CD4-positive, alpha-beta T cell treated with Interleukin-12 subunit alpha and Interleukin-12 subunit beta, for 1 hour (primary cell): ENCODE data around the gene CRLF1.
A peak's percentile ranks its signal among the peaks of the same experiment; 100 is the strongest.

Experiments
- DNase-seq: peaks from one replicate; pipeline ENCODE4 v3.0.0-alpha.2; 2020

Gene CRLF1

DNA sequence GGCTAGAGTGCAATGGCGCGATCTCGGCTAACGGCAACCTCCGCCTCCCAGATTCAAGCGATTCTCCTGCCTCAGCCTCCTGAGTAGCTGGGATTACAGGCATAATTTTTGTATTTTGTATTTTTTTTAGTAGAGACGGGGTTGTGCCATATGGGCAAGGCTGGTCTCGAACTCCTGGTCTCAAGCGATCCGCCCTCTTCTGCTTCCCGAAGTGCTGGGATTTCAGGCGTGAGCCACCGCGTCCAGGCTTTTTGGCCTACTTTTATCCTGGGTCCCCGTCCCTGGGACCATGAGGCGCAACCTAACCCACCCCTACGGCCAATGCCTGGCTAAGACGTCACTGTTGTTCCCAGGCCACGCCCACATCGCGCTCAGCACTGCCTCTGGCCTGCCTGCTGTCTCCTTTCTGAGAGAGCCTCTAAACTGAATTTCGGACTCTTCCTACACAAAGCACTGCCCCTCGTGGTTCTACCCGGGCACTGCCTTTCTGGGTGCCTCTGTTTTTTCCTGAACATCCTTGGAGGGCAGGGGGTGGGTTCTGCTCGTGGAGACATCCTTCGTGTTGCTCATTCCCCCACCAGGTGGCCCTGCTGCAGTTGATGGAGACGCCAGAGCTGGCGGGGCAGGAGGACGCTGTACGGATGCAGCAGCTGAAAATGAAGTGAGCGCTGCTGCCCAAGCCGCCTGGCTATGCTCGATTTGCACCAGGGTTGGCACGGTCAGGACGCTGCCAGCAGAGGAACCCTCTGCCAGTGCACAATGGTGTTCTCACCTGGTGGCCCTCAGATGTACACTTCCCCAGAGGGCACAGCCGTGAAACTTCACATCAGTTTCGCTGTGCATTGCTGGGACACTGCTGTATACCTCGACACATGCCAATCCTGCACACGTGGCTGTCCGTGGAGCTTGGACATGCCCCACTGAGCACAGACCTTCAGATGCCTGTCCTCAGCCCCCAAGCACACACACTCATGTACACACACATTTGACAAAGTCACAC lies 16.0 kb downstream of the CRLF1 start:
- no peak for DNase-seq

DNA sequence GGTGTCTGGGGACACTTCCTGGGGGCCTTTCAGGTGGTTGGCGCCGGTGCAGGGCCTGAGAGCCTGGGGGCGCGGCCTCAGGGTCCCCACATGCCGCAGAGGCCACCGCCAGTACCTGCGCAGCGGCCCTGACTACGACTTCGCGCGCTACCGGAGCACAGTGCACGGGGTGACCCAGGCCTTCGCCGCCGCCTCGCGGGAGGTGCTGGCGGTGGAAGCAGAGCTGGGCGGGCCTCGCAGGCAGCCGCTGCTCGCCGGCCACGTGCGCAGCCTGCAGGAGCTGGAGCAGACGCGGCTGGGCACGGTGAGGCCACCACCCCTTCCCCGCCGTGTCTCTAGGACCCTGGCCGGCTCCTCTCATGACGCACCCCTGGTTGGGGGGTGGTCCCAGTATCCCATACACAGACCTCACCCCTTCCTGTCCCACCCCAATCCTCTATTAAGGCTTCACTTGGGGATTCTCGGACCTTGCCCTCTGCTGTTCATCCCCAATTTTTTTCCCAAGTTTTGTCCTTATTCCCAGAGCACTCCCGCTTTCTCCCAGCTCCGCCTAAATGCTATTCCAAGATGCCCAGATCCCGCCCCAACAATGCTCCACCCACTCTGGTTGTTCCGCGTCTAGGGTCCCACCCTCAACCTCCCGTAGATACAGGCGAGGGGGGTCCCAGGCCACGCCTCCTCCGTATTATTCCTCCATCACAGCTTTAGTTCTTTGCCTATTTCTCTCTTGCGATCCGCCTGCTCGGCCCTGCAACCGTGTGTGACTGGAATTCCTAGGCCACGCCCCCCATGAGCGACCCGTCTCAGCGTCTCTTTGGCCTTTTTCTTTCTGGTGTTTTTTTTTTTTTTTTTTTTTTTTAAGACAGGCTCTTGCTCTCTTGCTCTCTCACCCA lies 17.0 kb downstream of the CRLF1 start:
- no peak for DNase-seq

DNA sequence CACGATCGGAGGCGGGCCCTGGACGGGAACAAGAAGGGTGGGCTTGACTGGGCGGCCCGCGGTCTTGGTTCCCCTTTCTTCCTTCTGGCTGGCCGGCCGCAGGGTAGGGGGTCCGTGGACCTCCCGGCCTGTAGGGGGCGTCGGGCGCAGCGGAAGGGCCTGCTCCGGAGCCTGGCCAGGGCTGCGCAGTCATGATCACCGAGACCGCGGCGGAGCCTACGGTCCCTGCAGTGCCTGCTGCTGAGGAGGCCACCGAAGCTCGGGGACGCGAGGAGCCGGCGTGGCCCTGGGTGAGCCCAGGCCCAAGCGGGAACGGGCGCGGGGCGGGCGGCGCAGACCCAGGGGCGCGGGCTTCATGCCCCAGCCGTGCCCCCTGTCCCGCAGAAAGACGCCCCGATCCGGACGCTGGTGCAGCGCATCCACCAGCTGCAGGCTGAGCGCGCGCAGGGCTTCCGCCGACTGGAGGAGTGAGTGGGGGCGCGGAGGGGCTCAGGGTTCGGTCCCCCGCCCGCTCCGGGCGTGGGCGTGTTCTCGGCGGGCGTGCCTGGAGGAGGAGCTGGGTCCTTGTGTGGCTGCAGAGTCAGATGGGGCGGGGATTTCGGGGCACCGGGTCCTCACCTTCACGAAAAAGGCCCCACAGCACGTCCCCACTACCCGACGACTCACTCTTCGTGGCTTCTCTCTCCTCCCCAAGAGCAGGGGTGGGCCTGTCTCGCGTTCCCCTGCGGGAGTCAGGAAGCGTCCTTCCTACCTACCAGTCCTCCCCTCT lies 17.8 kb downstream of the CRLF1 start, which contains the start of gene REX1BD:
TSS of gene REX1BD (plus strand) at position 188 of the 769 bp plus-strand sequence. CDS start at position 192, 4 bp downstream.
- peak; percentile 89 for DNase-seq

DNA sequence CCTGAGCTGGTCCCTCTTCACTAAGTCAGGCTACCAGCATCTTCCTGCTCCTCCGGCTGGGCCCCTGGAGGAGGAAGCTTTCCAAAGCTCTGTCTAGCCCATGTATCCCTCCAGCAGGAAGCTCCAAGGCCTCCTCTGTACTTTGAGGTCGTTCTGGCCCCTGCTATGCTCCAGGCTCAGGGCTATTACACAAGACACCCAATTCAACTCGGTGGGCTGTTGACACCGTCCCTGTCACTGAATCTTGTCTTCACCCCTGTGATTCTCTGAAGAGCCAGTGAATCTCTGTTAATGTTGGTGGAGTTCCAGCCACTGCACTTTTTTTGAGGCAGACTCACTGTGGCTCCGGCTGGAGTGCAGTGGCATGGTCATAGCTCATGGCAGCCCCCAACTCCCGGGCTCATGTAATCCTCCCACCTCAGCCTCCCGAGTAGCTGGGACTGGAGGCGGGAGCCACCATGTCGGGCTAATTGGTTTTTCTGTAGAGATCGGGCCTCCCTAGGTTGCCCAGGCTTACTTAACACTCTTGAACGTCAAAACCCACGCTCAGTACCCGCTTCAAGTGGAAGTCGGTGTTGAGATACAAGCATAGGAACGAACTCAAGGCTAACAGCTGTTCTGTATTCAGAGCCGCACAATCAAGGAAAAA lies 18.5 kb downstream of the CRLF1 start:
- DNase-seq = no peak

DNA sequence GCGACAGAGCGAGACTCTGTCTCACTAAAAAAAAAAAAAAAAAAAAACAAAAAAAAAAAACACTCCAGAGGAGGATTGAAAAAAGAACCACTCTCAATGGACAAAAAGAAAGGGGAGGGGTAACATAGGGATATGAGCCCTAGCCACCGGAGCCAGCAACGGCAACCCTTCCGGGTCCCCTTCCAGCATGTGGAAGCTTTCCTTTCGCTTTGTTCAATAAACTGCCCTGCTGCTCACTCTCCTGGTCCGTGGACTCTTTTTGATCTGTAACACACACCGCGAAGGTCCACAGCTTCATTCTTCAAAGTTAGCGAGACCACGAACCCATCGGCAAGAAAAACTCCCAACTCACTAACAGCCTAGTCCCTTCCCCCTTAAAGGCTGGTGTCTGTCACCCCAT lies 19.0 kb downstream of the CRLF1 start:
- DNase-seq = no peak

DNA sequence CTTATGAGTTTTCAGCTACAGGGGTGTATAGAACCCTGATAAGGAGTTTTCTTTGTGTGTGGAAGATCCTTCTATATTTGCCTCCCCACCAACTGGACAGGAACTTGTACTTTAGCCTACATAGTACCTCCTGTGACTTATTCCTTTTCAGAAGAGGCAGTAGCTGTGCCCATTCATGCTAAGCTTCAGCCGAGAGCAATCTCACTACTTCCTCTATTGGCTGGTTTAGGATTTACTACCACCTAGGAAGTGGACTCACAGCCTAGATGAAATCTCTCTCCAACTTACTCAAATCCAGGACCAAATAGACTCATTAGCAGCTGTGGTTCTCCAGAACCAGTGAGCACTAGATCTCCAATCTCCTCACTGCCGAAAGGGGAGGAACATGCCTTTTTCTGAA lies 20.3 kb downstream of the CRLF1 start:
- DNase-seq = no peak

DNA sequence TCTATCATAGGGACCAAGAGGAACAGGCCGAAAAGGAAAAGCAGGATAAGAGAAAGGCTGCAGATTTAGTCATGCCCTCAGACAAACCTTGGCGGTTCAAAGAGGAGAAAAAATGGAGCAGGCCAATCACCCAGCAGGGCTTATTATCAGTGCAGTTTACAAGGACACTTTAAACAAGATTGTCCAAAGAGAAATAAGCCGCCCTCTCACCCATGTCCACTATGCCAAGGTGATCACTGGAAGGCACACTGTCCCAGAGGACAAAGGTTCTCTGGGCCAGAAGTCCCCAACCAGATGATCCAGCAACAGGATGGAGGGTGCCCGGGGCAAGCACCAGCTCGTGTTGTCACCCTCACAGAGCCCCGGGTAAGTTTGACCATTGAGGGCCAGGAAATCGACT lies 26.3 kb downstream of the CRLF1 start:
- DNase-seq = no peak

DNA sequence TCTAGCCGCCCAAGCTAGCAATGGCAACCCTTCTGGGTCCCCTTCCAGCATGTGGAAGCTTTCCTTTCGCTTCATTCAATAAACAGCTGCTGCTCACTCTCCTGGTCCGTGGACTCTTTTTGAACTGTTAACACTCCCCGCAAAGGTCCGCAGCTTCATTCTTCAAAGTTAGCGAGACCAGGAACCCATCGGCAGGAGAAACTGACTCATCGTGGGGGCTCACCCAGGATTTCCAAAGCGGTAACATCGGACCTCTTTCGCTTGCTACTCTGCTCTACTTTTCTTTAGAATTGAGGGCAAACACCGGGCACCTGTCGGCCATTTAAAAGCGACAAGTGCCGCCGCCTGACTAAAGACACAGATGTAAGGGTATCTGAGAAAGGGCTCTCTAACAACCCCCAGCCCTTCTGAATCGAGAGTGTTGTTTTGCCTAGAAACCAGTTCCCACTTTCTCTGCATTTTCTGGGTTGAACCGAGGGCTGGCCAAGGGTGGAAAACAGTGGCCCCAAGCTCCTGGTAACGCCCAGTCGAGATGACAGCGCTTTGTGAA lies 29.2 kb downstream of the CRLF1 start:
- no peak for DNase-seq

DNA sequence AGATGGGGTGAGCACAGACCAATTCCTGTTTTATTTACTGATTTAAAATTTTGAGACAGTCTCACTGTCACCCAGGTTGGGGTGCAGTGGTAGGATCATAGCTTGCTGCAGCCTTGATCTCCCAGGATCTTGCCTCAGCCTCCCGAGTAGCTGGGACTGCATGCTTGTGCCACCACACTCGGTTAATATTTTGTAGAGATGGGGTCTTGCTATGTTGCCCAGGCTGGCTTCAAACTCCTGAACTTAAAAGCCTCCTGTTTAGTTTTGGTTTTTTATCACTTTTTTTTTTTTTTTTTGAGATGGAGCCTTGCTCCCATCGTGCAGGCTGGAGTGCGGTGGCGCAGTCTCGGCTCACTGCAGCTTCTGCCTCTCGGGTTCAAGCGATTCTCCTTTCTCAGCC lies 30.2 kb downstream of the CRLF1 start:
- no peak for DNase-seq

DNA sequence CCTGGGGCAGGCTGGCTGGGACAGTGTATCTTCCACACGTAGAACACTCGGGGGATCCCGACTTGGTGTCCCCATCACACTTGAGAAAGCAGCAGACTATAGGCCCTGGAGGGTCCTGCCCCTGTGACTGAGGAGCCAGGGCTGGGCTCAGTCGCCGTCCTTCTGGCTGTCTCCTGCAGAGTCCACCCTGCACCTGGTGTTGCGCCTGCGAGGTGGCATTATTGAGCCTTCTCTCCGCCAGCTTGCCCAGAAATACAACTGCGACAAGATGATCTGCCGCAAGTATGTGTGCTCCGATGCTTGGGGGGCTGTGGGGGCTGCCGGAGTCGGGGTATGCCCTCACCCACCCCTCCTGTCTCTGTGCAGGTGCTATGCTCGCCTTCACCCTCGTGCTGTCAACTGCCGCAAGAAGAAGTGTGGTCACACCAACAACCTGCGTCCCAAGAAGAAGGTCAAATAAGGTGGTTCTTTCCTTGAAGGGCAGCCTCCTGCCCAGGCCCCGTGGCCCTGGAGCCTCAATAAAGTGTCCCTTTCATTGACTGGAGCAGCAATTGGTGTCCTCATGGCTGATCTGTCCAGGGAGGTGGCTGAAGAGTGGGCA lies 31.8 kb downstream of the CRLF1 start:
- DNase-seq = no peak

DNA sequence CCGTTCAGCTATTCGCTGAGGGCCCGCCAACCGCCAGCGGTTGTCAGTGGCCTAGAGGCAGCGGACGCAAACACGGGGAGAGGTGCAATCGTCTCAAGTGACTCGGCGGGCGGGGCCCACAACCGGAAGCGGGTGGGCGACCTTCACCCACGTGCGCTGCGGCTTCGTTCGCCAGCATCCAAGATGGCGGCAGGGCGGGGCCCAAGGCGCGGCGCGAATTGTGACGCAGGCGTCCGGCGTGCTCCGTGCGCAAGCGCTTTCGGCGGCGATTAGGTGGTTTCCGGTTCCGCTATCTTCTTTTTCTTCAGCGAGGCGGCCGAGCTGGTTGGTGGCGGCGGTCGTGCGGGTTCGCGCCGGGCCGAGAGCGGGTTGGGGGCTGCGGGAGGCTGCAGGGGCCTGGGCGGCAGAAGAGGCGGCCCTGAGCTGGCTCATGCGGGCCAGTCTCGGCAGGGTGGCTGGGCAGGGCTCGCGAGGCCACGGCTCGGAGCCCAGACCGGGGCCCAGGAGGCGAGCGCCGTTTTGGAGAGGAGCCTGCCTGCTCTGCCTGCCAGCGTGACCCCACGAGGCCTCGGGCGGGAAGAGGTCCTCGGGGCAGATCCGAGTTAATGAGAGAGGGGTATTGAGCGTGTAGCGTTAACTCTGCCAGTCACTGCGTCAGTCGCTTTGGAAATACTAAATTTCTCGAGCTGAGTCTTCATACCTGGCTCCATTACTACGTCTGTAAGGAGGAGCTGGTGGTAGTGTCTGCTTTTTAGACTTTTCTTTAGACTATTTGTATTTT lies 34.8 kb downstream of the CRLF1 start, which contains the start of gene UBA52:
TSS of gene UBA52 (plus strand) at position 294 of the 781 bp plus-strand sequence. CDS start 1,444 bp downstream, outside the sequence.
- peak; percentile 99 for DNase-seq

DNA sequence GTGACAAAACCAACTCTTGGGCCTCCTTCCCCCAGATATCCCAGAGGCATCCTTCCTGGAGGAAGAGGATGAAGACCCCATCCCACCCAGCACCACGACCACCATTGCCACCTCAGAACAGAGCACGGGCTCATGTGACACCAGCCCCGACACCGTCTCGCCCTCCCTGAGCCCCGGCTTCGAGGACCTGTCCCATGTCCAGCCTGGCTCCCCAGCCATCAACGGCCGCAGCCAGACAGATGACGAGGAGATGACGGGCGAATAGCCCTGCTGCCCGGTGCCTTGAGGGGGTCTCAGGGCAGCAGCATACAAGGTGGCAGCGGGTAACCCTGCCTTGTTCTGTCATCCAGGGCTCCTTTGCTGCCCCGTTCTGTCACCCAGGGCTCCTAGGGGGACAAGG lies 38.2 kb downstream of the CRLF1 start:
- DNase-seq = no peak

DNA sequence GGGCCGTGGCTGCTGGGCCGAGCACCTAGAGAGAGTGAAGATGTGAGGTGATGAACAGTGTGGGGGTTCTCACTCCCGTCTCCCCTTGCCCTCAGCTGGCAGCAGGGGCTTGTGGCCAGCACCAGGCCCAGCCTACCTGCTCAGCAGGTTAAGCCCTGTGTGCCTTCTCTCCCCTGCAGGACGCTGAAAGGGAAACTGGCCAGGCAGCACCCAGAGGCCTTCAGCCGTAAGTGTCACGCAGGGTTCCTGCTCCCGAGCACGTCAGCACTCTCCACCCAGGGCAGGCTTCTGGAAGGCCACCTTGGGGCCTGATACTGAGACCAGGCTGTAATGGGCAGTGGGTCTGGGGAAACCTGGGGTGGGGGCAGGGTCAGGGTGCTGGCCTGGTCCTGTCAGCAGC lies 39.6 kb downstream of the CRLF1 start:
- no peak for DNase-seq

DNA sequence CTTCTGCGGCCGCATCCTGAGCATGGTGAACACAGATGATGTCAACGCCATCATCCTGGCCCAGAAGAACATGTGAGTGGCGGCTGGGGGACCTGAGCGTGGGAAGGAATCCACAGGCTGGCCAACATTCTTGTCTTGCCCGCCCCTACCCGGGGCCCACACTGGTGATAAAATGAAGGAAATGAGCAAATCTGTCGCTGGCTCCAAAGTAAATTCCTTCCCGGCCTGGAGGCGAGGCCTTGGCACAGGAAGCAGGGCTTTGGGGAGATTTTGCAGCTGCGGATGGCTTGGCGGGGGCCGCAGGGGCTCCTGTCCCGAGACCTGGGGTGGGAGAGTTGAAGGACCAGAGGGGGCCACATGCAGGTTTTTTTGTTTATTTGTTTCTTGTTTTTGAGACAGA lies 44.5 kb downstream of the CRLF1 start:
- no peak for DNase-seq

DNA sequence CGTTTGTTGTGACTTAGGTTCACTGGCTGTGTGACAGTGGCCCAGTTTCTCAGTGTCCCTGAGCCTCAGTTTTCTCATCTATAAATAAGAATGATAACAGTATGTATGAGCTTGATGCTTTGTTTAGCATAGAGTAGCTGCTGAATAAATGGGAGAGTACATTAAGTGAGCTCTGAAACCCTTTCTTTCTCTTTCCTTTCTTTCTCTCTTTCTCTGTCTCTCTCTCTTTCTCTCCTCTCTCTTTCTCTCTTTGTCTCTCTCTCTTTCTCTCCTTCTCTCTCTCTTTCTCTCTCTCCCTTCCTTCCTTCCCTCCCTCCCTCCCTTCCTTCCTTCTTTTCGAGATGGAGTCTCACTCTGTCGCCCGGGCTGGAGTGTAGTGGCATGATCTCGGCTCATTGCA lies 46.9 kb downstream of the CRLF1 start:
- DNase-seq = no peak

DNA sequence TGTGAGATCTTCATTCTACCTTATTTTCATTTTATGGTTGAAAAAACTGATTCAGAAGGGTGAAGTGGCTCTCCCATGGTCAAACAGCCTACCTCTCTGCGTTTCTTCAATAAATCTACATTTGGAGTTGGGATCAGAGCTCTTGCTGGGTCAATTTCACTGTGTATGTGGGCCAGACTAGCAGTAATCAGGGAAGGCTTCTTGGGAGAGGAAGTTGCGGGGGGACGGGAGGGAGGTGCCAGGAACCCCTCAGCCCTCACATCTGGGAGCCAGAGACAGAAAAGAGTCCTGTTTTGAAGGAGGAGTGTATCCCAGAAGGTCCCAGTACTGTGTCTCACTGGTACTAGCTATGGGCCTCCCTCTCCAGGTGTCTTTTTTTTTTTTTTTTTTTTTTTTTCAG lies 48.0 kb downstream of the CRLF1 start:
- no peak for DNase-seq

DNA sequence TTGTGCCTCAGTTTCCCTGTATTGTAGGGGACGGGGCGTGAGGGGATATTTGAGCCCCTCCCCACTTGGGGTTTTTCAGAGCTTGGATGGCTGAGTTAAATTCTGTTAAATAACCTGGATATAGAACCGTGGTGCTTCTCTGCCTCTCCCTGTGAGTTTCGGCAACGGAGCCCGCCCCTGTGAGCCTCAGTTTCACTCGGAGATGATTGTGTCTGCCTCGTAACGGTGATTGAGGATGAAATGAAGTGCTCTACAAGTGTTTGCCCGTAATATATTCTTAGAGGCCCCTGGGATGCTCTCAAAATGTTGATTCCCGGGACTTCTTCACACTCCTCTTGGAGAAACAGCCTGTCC lies 48.4 kb downstream of the CRLF1 start:
- no peak for DNase-seq

DNA sequence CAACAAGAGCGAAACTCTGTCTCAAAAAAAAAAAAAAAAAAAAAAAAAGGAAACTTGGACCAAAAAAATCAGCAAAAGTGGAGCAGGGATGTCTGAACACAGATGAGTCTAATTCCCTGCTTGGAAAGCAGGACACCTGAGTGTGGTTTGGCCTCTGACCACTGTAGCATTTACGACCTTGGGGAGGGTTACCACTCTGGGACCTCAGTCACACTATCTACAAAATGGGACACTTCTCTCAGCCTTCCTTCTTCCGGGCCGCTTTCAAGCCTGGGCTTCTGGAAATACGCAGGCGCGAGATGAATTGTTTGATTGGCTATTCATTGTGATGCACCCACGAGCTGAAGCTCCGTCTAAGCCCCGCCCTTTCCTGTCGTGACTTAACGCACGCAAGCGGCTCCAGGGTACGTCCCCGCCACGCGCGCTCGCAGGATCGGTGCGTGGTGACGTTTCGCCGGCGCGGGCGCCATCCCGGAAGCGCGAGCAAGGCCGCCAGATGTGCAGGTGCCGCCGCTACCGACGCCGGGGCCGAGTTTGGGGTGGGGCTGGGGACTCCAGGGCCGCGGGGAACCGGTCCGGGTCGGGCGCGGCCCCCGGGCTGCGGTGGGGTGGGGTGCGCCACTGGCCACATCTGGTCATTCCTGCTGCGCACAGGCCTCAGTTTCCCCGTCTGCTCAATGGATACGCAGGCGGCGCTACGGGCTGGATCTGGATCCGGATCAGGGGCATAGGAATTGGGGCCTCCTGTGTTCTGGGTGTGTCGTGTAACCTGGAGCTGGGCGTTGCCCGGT lies 49.0 kb downstream of the CRLF1 start, which contains the start of gene KXD1:
TSS of gene KXD1 (plus strand) at position 460 of the 791 bp plus-strand sequence. CDS start 4,187 bp downstream, outside the sequence.
- DNase-seq = peak; percentile 99

DNA sequence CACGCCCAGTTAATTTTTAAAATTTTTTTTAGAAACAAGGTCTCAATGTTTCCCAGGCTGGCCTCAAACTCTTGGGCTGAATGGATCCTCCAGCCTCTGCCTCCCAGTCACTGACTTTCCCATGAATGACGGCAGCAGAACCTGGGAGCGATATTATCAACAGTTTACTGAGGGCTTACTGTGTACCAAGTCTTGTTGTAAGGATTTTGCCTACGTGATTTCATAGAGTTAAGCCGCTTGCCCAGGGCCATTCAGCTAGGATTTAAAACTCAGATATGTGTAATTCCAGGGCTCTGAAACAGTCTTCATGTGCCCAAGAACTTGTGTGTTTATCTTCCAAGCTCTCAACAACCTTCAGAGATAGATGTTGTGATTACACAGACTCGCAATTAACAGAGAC lies 55.0 kb downstream of the CRLF1 start:
- DNase-seq = no peak
